Measurements from ENCODE around the gene DCAKD.

GRCh38 chr17:45090711-45091110, 39.3 kb upstream of the DCAKD start:
- TF ChIP-seq CTCF (IDR thresholded peaks at IDR 0.05), result no peak
- no peak for TF ChIP-seq EZH2phosphoT487 (IDR thresholded peaks at IDR 0.05)
